C4-2B (cell line): Measurements from ENCODE around the gene RHEB.
A peak's percentile ranks its signal among the peaks of the same experiment; 100 is the strongest.

Experiments used
- H3K27ac ChIP-seq: fragments of 450-650 bp; 2 replicates; pipeline ENCODE4 v1.5.1; 2017
- CTCF ChIP-seq: fragments of 450-650 bp; conservative IDR thresholded peaks from 2 replicates; pipeline ENCODE4 v1.5.1; 2017; ENCODE audit warnings: mild to moderate bottlenecking
- ZFX ChIP-seq: fragments of 450-650 bp; IDR thresholded peaks from 2 replicates; pipeline ENCODE4 v1.6.1; 2017

The RHEB gene

DNA sequence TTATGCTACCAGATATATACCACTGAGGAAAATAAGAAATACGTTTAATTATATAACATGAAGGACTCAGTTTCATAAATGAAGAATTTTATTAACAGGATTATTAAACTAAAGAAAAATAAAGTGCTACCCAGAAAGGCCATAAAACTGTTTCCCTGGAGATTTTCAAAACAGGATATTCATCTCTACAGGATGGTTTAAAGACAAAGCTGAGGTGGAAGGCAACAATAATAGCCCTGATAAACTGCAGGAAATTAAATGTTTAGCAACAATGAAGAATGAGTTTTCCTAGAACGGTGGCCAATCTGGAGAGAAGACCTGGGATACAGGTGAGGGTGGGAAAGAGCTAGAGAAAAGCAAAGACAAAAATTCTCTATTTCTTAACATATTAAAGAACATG is 11.9 kb downstream of the RHEB start:
- no peak for TF ChIP-seq ZFX
- TF ChIP-seq CTCF = no peak
- no peak overlapping the region for H3K27ac ChIP-seq

- H3K27ac ChIP-seq = no peak overlapping the region
- TF ChIP-seq ZFX (no peak), CTCF (peak; percentile 22; the same call in 1 of the 2 replicates)
Measured at GRCh38 chr7:151506901-151507382, 12.8 kb downstream of the RHEB start.

- no peak overlapping the region for H3K27ac ChIP-seq
- TF ChIP-seq ZFX = no peak
- TF ChIP-seq CTCF = no peak
Measured at GRCh38 chr7:151505836-151506468, 13.7 kb downstream of the RHEB start.

- no peak overlapping the region for H3K27ac ChIP-seq
- TF ChIP-seq ZFX (no peak), CTCF (no peak)
Measured at GRCh38 chr7:151505433-151505832, 14.3 kb downstream of the RHEB start.

DNA sequence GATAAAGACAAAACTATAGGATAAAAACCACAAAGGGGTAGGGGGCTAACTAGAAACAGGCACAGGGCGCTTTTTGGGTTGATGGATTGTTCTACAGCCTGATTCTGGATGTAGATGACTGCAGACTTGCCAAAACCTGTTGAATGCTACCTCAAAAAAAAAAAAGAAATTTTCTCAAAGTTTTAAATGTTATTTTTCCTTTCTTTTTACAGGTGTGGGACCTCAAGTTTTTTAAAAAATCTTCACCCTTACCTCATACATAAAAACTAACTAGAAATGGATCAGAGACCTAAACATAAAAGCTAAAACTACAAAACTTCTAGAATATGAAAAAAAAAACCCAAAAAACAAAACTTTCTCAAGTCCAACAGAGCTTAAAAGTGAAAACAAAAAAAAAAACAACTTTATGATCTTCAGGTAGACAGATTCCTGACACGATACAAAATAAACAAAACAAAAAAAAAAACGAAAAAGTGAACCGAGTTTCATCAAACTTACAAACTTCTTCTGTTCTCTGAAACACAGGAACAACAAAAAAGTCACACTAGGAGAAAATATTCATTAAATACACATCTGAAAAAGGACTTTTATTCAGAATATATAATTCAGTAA is 14.9 kb downstream of the RHEB start:
- H3K27ac ChIP-seq = no peak overlapping the region
- no peak for TF ChIP-seq ZFX
- TF ChIP-seq CTCF = no peak

- no peak overlapping the region for H3K27ac ChIP-seq
Measured at GRCh38 chr7:151503902-151504714, 15.6 kb downstream of the RHEB start.

More at GRCh38 chr7:151503902-151504714, 15.6 kb downstream of the RHEB start:
- TF ChIP-seq ZFX (no peak), CTCF (no peak)
